Right lobe of liver (tissue), 6 donors: ENCODE results near the gene LMO7. TPM values are rescaled to one million over a fixed set of nuclear protein-coding genes. Genes with fewer than 3 reads are reported as not detected.

Source experiments
- ATAC-seq, 4 donors: fragments of 200-7000 bp; cut with Tn5 transposase; one replicate each; pipeline ENCODE4 v1.9.1; 2020; ENCODE audit warnings: mild to moderate bottlenecking in 4 of 4, moderate library complexity in 4 of 4
- DNase-seq, 3 donors: peaks; one replicate each; pipeline ENCODE4 v3.0.0-alpha.2; 2020
- H3K27ac ChIP-seq, 3 donors: fragments of 200-600 bp; one replicate each; pipeline ENCODE4 v1.8.0; 2022
- H3K27me3 ChIP-seq, 2 donors: fragments of 200-600 bp; one replicate each; pipeline ENCODE4 v1.8.0; 2022
- H3K36me3 ChIP-seq, 4 donors: fragments of 200-600 bp; sonication (generic) in 1 of 4; one replicate each; pipeline versions ENCODE4 v1.5.1 to v1.8.0; 2017 to 2022; ENCODE audit warnings: control low read depth in 1 of 4
- H3K4me1 ChIP-seq, 4 donors: fragments of 200-600 bp; sonication (generic) in 1 of 4; one replicate each; pipeline versions ENCODE4 v1.5.1 to v1.8.0; 2017 to 2022; ENCODE audit warnings: control low read depth in 1 of 4
- H3K4me3 ChIP-seq, 3 donors: fragments of 200-600 bp; one replicate each; pipeline ENCODE4 v1.8.0; 2022
- H3K9me3 ChIP-seq, 4 donors: fragments of 200-600 bp; sonication (generic) in 1 of 4; one replicate each; pipeline versions ENCODE4 v1.5.1 to v1.8.0; 2017 to 2022; ENCODE audit warnings: control low read depth in 1 of 4
- CTCF ChIP-seq, 4 donors: fragments of 200-600 bp in 3 of 4; fragments of 450-650 bp in 1 of 4; IDR thresholded peaks; one replicate each; pipeline versions ENCODE4 v1.5.1 to v1.8.0; 2016 to 2022; ENCODE audit warnings: antibody characterized with exemption in 4 of 4, mild to moderate bottlenecking in 2 of 4
- POLR2A ChIP-seq: fragments of 450-650 bp; IDR thresholded peaks from one replicate; pipeline ENCODE4 v1.6.1; 2017; ENCODE audit warnings: antibody characterized with exemption, mild to moderate bottlenecking
- WGBS: methylation state at CpG from one replicate; pipeline ENCODE4 v1.1.6; 2018; ENCODE audit warnings: low coverage, low lambda C conversion rate; ENCODE audit not compliant: insufficient coverage; ENCODE audit errors: missing lambda C conversion rate; 5-methylcytosine and 5-hydroxymethylcytosine counted together
- intact Hi-C, 2 donors: fragments of 100-400 bp; cut with DNase I; formaldehyde crosslinking; loops; one replicate each; pipeline versions ENCODE4 v1.11.2 to v1.14.1; 2022
- total RNA-seq, 6 experiments: library from RNA; depleted of rRNA in 2 of 6; stranded (reverse); fragments of >200 nt in 2 of 6; fragmentation: NEBNext Ultra II Directional in 3 of 6; extraction: Animal tissue kit (Norgen Biotek cat#: 25700) in 3 of 6; gene quantifications; one replicate each; pipeline versions ENCODE4 v1.1.0 to v1.2.4, GENCODE V29; 2016 to 2023
- donor health status: DM: no; HTN: yes; CAD: no.
- donor health status: DM: no; HTN: no; CAD: no.
- donor health status: DM: no; HTN: no; CAD: no.
- donor health status: DM: no; HTN: yes; CAD: no.
- donor health status: DM: no; HTN: yes; CAD: no.

LMO7 gene
- total RNA-seq, 6 experiments from 2014 or later: 42.3 to 60.2 (median 51.1) TPM

- H3K4me3 ChIP-seq: no peak overlapping the region
- no peak for TF ChIP-seq POLR2A
- TF ChIP-seq CTCF (IDR thresholded peaks at IDR 0.05): no peak
- peaks cover 0 to 4% (median 0%) of the 10 kb centered on the region in 4 donors for H3K36me3 ChIP-seq
- ATAC-seq (no peak), DNase-seq (no peak)
- H3K4me1 ChIP-seq: no peaks in the 10 kb centered on the region
- 94% methylated on average over 2 of the region's 2 CpGs for WGBS
- no peaks in the 10 kb centered on the region for H3K9me3 ChIP-seq
- no peak overlapping the region for H3K27ac ChIP-seq
- intact Hi-C loops: no loop called here
- H3K27me3 ChIP-seq: no peaks in the 10 kb centered on the region
Observed at GRCh38 chr13:75603038-75603437, 33.1 kb upstream of the LMO7 start.

- no peak overlapping the region for H3K27ac ChIP-seq
Observed at GRCh38 chr13:75607447-75607846, 28.7 kb upstream of the LMO7 start.

GRCh38 chr13:75610466-75610865, 25.7 kb upstream of the LMO7 start:
- TF ChIP-seq POLR2A: no peak
- TF ChIP-seq CTCF (IDR thresholded peaks at IDR 0.05): no peak
- H3K27me3 ChIP-seq: no peaks in the 10 kb centered on the region
- no peak overlapping the region for H3K4me3 ChIP-seq
- no peaks in the 10 kb centered on the region for H3K4me1 ChIP-seq
- H3K36me3 ChIP-seq: peaks cover 0 to 4% (median 0%) of the 10 kb centered on the region in 4 donors
- intact Hi-C loops: no loop called here
- no peaks in the 10 kb centered on the region for H3K9me3 ChIP-seq
- H3K27ac ChIP-seq: no peak overlapping the region
- DNase-seq: no peak
- no peak for ATAC-seq

More at GRCh38 chr13:75607447-75607846, 28.7 kb upstream of the LMO7 start:
- ATAC-seq (no peak), DNase-seq (no peak)
- Histone ChIP-seq H3K27me3 (no peaks in the 10 kb centered on the region), H3K36me3 (peaks cover 0 to 4% (median 0%) of the 10 kb centered on the region in 4 donors), H3K4me1 (no peaks in the 10 kb centered on the region), H3K9me3 (no peaks in the 10 kb centered on the region), H3K4me3 (no peak overlapping the region)
- intact Hi-C loops: no loop called here
- no peak for TF ChIP-seq POLR2A
- TF ChIP-seq CTCF (IDR thresholded peaks at IDR 0.05): no peak
- WGBS: 96% methylated on average over 2 of the region's 2 CpGs

GRCh38 chr13:75612354-75612753, 23.8 kb upstream of the LMO7 start:
- Histone ChIP-seq H3K4me3 (no peak overlapping the region), H3K4me1 (no peaks in the 10 kb centered on the region), H3K27me3 (no peaks in the 10 kb centered on the region), H3K27ac (no peak overlapping the region), H3K36me3 (no peaks in the 10 kb centered on the region), H3K9me3 (no peaks in the 10 kb centered on the region)
- ATAC-seq: no peak
- no peak for DNase-seq
- intact Hi-C loops: no loop called here
- 95% methylated on average over 2 of the region's 2 CpGs for WGBS
- TF ChIP-seq POLR2A (no peak), CTCF (IDR thresholded peaks at IDR 0.05) (no peak)

DNA sequence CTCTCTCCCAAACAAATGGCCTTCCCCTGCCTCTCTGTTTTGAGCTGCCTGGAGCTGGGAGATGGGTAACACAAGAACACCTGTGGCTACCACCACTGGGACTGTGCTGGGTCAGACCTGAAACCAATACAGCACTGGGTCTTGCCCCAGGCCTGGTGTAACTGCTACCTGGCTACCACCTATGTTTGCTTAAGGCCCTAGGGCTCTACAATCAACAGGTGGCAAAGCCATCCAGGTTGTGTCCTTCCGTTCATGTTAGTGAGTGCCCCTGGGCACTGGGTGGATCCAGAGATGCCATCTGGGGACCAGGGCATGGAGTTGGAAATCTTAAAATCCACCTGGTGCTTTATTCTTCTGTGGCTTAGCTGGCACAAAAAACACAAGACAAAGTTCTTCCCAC, 18.9 kb upstream of the LMO7 start:
- TF ChIP-seq POLR2A (no peak), CTCF (IDR thresholded peaks at IDR 0.05) (no peak)
- DNase-seq: no peak
- H3K27ac ChIP-seq: no peak overlapping the region
- H3K4me3 ChIP-seq: no peak overlapping the region
- ATAC-seq: no peak
- intact Hi-C loops: no loop called here
- H3K9me3 ChIP-seq: no peaks in the 10 kb centered on the region
- no peaks in the 10 kb centered on the region for H3K36me3 ChIP-seq
- H3K4me1 ChIP-seq: no peaks in the 10 kb centered on the region
- WGBS: 0% methylated on average over 1 of the region's 1 CpG
- no peaks in the 10 kb centered on the region for H3K27me3 ChIP-seq
